ENCODE data around the gene FBXL16.

- TF ChIP-seq ZHX1 (conservative IDR thresholded peaks at IDR 0.05; ENCODE audit: low read length): no peak
- no peak for TF ChIP-seq CREM (IDR thresholded peaks at IDR 0.05; ENCODE audit: low read depth)
- TF ChIP-seq NELFE (IDR thresholded peaks at IDR 0.05; ENCODE audit: insufficient read depth, insufficient read length): no peak
- no peak for TF ChIP-seq MXI1 (IDR thresholded peaks at IDR 0.05; ENCODE audit: low read depth, low read length)
- no peak for TF ChIP-seq RBM39 (optimal IDR thresholded peaks at IDR 0.05; ENCODE audit: low read depth, low read length)
- TF ChIP-seq GTF2F1 (IDR thresholded peaks at IDR 0.05; ENCODE audit: low read depth, low read length): no peak
- TF ChIP-seq E2F8 (IDR thresholded peaks at IDR 0.05; ENCODE audit: low read depth, partially characterized antibody): no peak
- no peak for TF ChIP-seq HNRNPK (IDR thresholded peaks at IDR 0.05; ENCODE audit: low read depth, low read length, poor library complexity, severe bottlenecking)
- TF ChIP-seq CBX8 (IDR thresholded peaks at IDR 0.05; ENCODE audit: borderline replicate concordance, extremely low read depth, low read depth, low read length, poor library complexity, severe bottlenecking): no peak
- TF ChIP-seq SFPQ (IDR thresholded peaks at IDR 0.05; ENCODE audit: low read depth, low read length): no peak
- TF ChIP-seq ZNF318 (IDR thresholded peaks at IDR 0.05; ENCODE audit: borderline replicate concordance in 1 of 2, low read depth in 1 of 2): no peak
- no peak for TF ChIP-seq MTA1 (IDR thresholded peaks at IDR 0.05; ENCODE audit: borderline replicate concordance)
Measured at GRCh38 chr16:749010-749409, 43.4 kb upstream of the FBXL16 start.

All from K562 (cell line).